Mucosa of rectum (tissue), 2 donors: ENCODE results near the gene SPEG.
"Not testable (repeated sequence)": the region's sequence is repeated elsewhere in the genome, so short reads cannot be mapped to it uniquely, and the experiment has no call there.

Experiments
- H3K27ac ChIP-seq, 2 donors: one replicate each; pipeline ENCODE4 v1.7.0; 2013; ENCODE audit warnings: inconsistent platforms in 2 of 2, low read depth in 2 of 2, low read length in 2 of 2
- H3K27me3 ChIP-seq, 2 donors: one replicate each; pipeline ENCODE4 v1.7.0; 2013; ENCODE audit warnings: low read length in 2 of 2; ENCODE audit not compliant: control insufficient read depth in 2 of 2, insufficient read depth in 2 of 2
- H3K36me3 ChIP-seq, 2 donors: one replicate each; pipeline ENCODE4 v1.7.0; 2013; ENCODE audit warnings: low read length in 2 of 2; ENCODE audit not compliant: control insufficient read depth in 2 of 2, insufficient read depth in 2 of 2
- H3K4me1 ChIP-seq, 2 donors: one replicate each; pipeline ENCODE4 v1.7.0; 2013; ENCODE audit warnings: low read length in 2 of 2, mild to moderate bottlenecking in 1 of 2; ENCODE audit not compliant: control insufficient read depth in 2 of 2, insufficient read depth in 2 of 2
- H3K4me3 ChIP-seq, 2 donors: one replicate each; pipeline ENCODE4 v1.7.0; 2013; ENCODE audit warnings: low read length in 2 of 2
- H3K9ac ChIP-seq, 2 donors: one replicate each; pipeline ENCODE4 v1.7.0; 2013; ENCODE audit warnings: low read length in 2 of 2, low read depth in 1 of 2, mild to moderate bottlenecking in 1 of 2
- H3K9me3 ChIP-seq, 2 donors: one replicate each; pipeline ENCODE4 v1.7.0; 2013; ENCODE audit warnings: low read length in 2 of 2; ENCODE audit not compliant: control insufficient read depth in 2 of 2
- donor health status: healthy.
- donor health status: Normal muscosa, but diverticular disease.

The SPEG gene

DNA sequence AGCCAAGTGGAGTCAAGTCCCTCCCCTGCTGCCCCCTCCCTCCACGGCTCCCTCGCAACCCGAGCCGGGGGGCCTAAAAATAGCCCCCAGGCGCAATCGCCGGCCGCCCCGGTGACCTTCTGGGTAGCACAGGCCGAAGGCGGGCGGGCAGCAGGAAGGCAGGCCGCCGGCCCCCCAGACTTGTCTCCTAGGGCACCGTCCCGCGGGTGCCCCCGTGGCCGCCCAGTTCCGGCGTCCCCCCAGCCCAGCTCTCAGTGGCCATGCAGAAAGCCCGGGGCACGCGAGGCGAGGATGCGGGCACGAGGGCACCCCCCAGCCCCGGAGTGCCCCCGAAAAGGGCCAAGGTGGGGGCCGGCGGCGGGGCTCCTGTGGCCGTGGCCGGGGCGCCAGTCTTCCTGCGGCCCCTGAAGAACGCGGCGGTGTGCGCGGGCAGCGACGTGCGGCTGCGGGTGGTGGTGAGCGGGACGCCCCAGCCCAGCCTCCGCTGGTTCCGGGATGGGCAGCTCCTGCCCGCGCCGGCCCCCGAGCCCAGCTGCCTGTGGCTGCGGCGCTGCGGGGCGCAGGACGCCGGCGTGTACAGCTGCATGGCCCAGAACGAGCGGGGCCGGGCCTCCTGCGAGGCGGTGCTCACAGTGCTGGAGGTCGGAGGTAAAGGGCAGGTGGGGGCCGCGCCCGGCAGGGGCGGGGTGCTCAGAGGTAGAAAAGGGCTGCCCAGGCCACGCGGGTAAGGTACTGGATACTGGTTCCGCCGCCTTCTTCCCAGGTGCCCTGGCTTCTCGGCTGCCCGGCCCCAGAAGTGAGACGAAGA lies at the start of gene SPEG:
SPEG (plus strand) TSS at position 126 of the 808 bp plus-strand sequence; CDS start at position 261, 135 bp downstream.
- Histone ChIP-seq H3K27me3 (peaks cover 17 to 31% of the 10 kb centered on the region in 2 donors), H3K9ac (no peak within 1 kb of the TSS), H3K9me3 (no peaks in the 10 kb centered on the region), H3K27ac (peak within 1 kb of the TSS; percentile 60 to 61), H3K36me3 (no peaks in the 10 kb centered on the region), H3K4me3 (no peak within 1 kb of the TSS), H3K4me1 (no peaks in the 10 kb centered on the region)

GRCh38 chr2:219384859-219385258 lies 49.8 kb upstream of the SPEG start:
- Histone ChIP-seq H3K9ac (no peak overlapping the region), H3K4me3 (no peak overlapping the region), H3K4me1 (peaks cover 12 to 14% of the 10 kb centered on the region in 2 donors), H3K27me3 (no peaks in the 10 kb centered on the region), H3K27ac (no peak overlapping the region), H3K36me3 (peaks cover 56 to 61% of the 10 kb centered on the region in 2 donors), H3K9me3 (no peaks in the 10 kb centered on the region)

- Histone ChIP-seq H3K4me1 (peaks cover 12 to 14% of the 10 kb centered on the region in 2 donors), H3K27ac (no peak overlapping the region), H3K9ac (no peak overlapping the region), H3K9me3 (no peaks in the 10 kb centered on the region), H3K27me3 (no peaks in the 10 kb centered on the region), H3K4me3 (peak overlapping the region; percentile 86 to 92), H3K36me3 (peaks cover 48 to 53% of the 10 kb centered on the region in 2 donors)
These were observed 48.6 kb upstream of the SPEG start for GRCh38 chr2:219385958-219386520.

DNA sequence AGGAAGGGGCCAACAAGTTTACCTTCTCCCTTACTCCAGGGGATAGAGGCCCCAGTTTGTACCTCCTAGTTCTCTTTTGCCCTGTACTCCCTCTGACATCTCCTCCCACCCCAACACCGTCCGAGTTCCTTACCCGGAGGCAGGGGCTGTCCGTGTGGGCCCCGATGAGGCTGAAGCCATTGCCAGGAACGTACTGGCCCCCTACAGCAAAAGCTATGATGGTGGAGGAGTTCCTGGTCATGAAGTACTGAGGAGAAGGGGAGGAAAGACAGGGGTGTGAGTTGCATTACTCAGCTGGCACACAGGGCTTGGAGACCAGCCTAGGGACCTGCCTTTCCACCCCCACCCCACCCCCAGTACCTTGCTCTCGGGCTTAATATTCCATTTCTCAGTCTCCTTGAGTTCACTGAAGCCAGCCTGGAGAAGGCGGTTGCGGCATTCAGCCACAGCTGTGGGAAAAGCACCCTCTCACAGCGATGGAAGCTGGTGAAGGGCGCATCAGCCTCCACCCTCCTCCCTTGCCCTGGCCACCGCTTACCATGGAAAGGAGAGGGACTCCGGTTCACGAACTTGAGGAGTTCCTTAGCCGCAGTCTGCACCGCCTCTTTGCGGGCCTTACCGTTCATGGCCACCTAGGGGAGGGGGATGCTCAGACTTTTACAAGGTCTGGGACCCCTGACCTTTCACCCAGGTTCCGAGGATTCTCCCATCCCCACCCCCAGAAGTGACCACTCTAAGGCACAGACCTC lies 47.9 kb upstream of the SPEG start:
- no peaks in the 10 kb centered on the region for H3K27me3 ChIP-seq
- H3K36me3 ChIP-seq = peaks cover 42 to 47% of the 10 kb centered on the region in 2 donors

GRCh38 chr2:219387306-219388120 lies 47.1 kb upstream of the SPEG start, which contains the start of gene DNPEP:
TSS of gene DNPEP (minus strand) at chr2:219387912. CDS start at chr2:219387794, 118 bp downstream.
- Histone ChIP-seq H3K27me3 (no peaks in the 10 kb centered on the region), H3K4me1 (peaks cover 12 to 14% of the 10 kb centered on the region in 2 donors), H3K9ac (peak within 1 kb of the TSS; percentile 83 to 89), H3K36me3 (peaks cover 35 to 39% of the 10 kb centered on the region in 2 donors), H3K27ac (peak within 1 kb of the TSS; percentile 94 to 97), H3K9me3 (no peaks in the 10 kb centered on the region), H3K4me3 (peak within 1 kb of the TSS; percentile 86 to 92)

More for the DNA sequence above, 47.9 kb upstream of the SPEG start:
- Histone ChIP-seq H3K9me3 (no peaks in the 10 kb centered on the region), H3K4me3 (peak overlapping the region; percentile 86 to 92), H3K27ac (peak overlapping the region; percentile 94 to 97), H3K4me1 (peaks cover 12 to 14% of the 10 kb centered on the region in 2 donors), H3K9ac (peak overlapping the region; percentile 83 to 89)

- peaks cover 27 to 31% of the 10 kb centered on the region in 2 donors for H3K36me3 ChIP-seq
These were observed 46.3 kb upstream of the SPEG start for GRCh38 chr2:219388121-219388906.

GRCh38 chr2:219388907-219389156 lies 45.8 kb upstream of the SPEG start:
- Histone ChIP-seq H3K27me3 (no peaks in the 10 kb centered on the region), H3K4me3 (peak overlapping the region; percentile 26 to 75), H3K9me3 (no peaks in the 10 kb centered on the region), H3K27ac (peak overlapping the region; percentile 86 to 87), H3K9ac (peak overlapping the region; percentile 38 to 44), H3K36me3 (peaks cover 24 to 25% of the 10 kb centered on the region in 2 donors), H3K4me1 (peaks cover 12 to 14% of the 10 kb centered on the region in 2 donors)

More at GRCh38 chr2:219388121-219388906, 46.3 kb upstream of the SPEG start:
- Histone ChIP-seq H3K4me1 (peaks cover 12 to 14% of the 10 kb centered on the region in 2 donors), H3K27me3 (no peaks in the 10 kb centered on the region), H3K9me3 (no peaks in the 10 kb centered on the region), H3K27ac (peak overlapping the region; percentile 86 to 87), H3K9ac (peak overlapping the region; percentile 38 to 44), H3K4me3 (peak overlapping the region; percentile 26 to 75)

- H3K27me3 ChIP-seq = no peaks in the 10 kb centered on the region
- no peak overlapping the region for H3K9ac ChIP-seq
- H3K36me3 ChIP-seq = no peaks in the 10 kb centered on the region
- no peak overlapping the region for H3K27ac ChIP-seq
- H3K4me1 ChIP-seq = peaks cover 4 to 5% of the 10 kb centered on the region in 2 donors
- no peaks in the 10 kb centered on the region for H3K9me3 ChIP-seq
- no peak overlapping the region for H3K4me3 ChIP-seq
These were observed 41.9 kb upstream of the SPEG start for GRCh38 chr2:219392754-219393153.

DNA sequence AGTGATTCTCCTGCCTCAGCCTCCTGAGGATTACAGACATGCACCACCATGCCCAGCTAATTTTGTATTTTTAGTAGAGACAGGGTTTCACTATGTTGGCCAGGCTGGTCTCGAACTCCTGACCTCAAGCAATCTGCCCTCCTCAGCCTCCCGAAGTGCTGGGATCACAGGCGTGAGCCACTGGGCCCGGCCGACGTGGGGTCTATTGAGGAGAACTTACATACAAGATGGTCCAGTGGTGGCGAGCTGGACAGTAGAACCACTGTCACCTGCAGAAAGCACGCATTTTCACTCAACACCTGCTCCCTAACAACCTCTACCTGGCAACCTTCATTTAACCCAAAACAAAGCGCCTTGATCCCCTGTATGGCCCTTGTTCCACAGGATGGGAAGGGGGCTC lies 39.6 kb upstream of the SPEG start:
- not testable (repeated sequence) for H3K27ac ChIP-seq, H3K36me3 ChIP-seq, H3K27me3 ChIP-seq, H3K4me3 ChIP-seq, H3K9me3 ChIP-seq, H3K9ac ChIP-seq
- peaks cover 12 to 19% of the 10 kb centered on the region in 2 donors for H3K4me1 ChIP-seq
